Esophagus muscularis mucosa (tissue), 4 donors: ENCODE results near the gene FEM1A.
"Not testable (repeated sequence)": the region's sequence is repeated elsewhere in the genome, so short reads cannot be mapped to it uniquely, and the experiment has no call there.

Experiments
- EP300 ChIP-seq: sonication (generic); formaldehyde crosslinking; IDR thresholded peaks from one replicate; pipeline ENCODE4 v1.6.1; 2017; ENCODE audit warnings: antibody characterized with exemption
- POLR2A ChIP-seq: fragments of 450-650 bp; IDR thresholded peaks from one replicate; pipeline ENCODE4 v1.6.1; 2017; ENCODE audit warnings: antibody characterized with exemption, moderate library complexity, mild to moderate bottlenecking, low read depth
- TF ChIP-seq, protein P1 (sequence below), 3 experiments: fragments of 200-600 bp in 2 of 3; fragments of 450-650 bp in 1 of 3; sonication (generic) in 2 of 3; IDR thresholded peaks; one replicate each; pipeline ENCODE4 v1.5.1; 2017 to 2019; ENCODE audit warnings: antibody characterized with exemption in 3 of 3, mild to moderate bottlenecking in 2 of 3, moderate library complexity in 1 of 3

DNA sequence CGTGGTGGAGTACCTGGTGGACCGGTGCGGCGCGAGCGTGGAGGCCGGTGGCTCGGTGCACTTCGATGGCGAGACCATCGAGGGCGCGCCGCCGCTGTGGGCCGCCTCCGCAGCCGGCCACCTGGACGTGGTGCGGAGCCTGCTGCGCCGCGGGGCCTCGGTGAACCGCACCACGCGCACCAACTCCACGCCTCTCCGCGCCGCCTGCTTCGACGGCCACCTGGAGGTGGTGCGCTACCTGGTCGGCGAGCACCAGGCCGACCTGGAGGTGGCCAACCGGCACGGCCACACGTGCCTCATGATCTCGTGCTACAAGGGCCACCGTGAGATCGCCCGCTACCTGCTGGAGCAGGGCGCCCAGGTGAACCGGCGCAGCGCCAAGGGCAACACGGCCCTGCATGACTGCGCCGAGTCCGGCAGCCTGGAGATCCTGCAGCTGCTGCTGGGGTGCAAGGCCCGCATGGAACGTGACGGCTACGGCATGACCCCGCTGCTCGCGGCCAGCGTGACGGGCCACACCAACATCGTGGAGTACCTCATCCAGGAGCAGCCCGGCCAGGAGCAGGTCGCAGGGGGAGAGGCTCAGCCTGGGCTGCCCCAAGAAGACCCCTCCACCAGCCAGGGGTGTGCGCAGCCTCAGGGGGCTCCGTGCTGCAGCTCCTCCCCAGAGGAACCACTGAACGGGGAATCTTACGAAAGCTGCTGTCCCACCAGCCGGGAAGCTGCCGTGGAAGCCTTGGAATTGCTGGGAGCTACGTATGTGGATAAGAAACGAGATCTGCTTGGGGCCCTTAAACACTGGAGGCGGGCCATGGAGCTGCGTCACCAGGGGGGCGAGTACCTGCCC, 708 bp downstream of the FEM1A start:
- not testable (repeated sequence) for TF ChIP-seq EP300, POLR2A
- TF ChIP-seq, protein P1, sequence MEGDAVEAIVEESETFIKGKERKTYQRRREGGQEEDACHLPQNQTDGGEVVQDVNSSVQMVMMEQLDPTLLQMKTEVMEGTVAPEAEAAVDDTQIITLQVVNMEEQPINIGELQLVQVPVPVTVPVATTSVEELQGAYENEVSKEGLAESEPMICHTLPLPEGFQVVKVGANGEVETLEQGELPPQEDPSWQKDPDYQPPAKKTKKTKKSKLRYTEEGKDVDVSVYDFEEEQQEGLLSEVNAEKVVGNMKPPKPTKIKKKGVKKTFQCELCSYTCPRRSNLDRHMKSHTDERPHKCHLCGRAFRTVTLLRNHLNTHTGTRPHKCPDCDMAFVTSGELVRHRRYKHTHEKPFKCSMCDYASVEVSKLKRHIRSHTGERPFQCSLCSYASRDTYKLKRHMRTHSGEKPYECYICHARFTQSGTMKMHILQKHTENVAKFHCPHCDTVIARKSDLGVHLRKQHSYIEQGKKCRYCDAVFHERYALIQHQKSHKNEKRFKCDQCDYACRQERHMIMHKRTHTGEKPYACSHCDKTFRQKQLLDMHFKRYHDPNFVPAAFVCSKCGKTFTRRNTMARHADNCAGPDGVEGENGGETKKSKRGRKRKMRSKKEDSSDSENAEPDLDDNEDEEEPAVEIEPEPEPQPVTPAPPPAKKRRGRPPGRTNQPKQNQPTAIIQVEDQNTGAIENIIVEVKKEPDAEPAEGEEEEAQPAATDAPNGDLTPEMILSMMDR (IDR thresholded peaks at IDR 0.05) = not testable (repeated sequence)
